ENCODE measurements around the gene ENPP1.
"Not testable (repeated sequence)": the region's sequence is repeated elsewhere in the genome, so short reads cannot be mapped to it uniquely, and the experiment has no call there.

Gene ENPP1

GRCh38 chr6:131831392-131831791 lies 23.6 kb downstream of the ENPP1 start:
- peak; percentile 59 for DNase-seq (ENCODE audit: low read depth)

GRCh38 chr6:131831886-131832285 lies 24.1 kb downstream of the ENPP1 start:
- no peak for DNase-seq (ENCODE audit: low read depth)

GRCh38 chr6:131832363-131832762 lies 24.5 kb downstream of the ENPP1 start:
- no peak for DNase-seq (ENCODE audit: low read depth)

- no peak for DNase-seq (ENCODE audit: low read depth)
Observed at GRCh38 chr6:131838051-131838450, 30.2 kb downstream of the ENPP1 start.

- no peak for DNase-seq (ENCODE audit: low read depth)
Observed at GRCh38 chr6:131839388-131839787, 31.6 kb downstream of the ENPP1 start.

- no peak for DNase-seq (ENCODE audit: low read depth)
Observed at GRCh38 chr6:131840441-131840840, 32.6 kb downstream of the ENPP1 start.

- DNase-seq (ENCODE audit: low read depth) = no peak
Observed at GRCh38 chr6:131840936-131841583, 33.2 kb downstream of the ENPP1 start.

GRCh38 chr6:131843768-131844167 lies 35.9 kb downstream of the ENPP1 start:
- no peak for DNase-seq (ENCODE audit: low read depth)

GRCh38 chr6:131844243-131844841 lies 36.5 kb downstream of the ENPP1 start:
- no peak for DNase-seq (ENCODE audit: low read depth)

- no peak for DNase-seq (ENCODE audit: low read depth)
Observed at GRCh38 chr6:131846023-131846663, 38.3 kb downstream of the ENPP1 start.

- DNase-seq (ENCODE audit: low read depth) = no peak
Observed at GRCh38 chr6:131846905-131847304, 39.1 kb downstream of the ENPP1 start.

- DNase-seq (ENCODE audit: low read depth) = no peak
Observed at GRCh38 chr6:131849799-131850198, 42.0 kb downstream of the ENPP1 start.

- no peak for DNase-seq (ENCODE audit: low read depth)
Observed at GRCh38 chr6:131851049-131851769, 43.4 kb downstream of the ENPP1 start.

- no peak for DNase-seq (ENCODE audit: low read depth)
Observed at GRCh38 chr6:131852200-131852599, 44.4 kb downstream of the ENPP1 start.

GRCh38 chr6:131854803-131855202 lies 47.0 kb downstream of the ENPP1 start:
- no peak for DNase-seq (ENCODE audit: low read depth)

- DNase-seq (ENCODE audit: low read depth) = no peak
Observed at GRCh38 chr6:131858765-131859415, 51.1 kb downstream of the ENPP1 start.

GRCh38 chr6:131859658-131860057 lies 51.8 kb downstream of the ENPP1 start:
- DNase-seq (ENCODE audit: low read depth) = not testable (repeated sequence)

GRCh38 chr6:131861381-131861780 lies 53.6 kb downstream of the ENPP1 start:
- DNase-seq (ENCODE audit: low read depth) = no peak

GRCh38 chr6:131862476-131862875 lies 54.7 kb downstream of the ENPP1 start:
- no peak for DNase-seq (ENCODE audit: low read depth)

- DNase-seq (ENCODE audit: low read depth) = no peak
Observed at GRCh38 chr6:131867744-131868143, 59.9 kb downstream of the ENPP1 start.

GRCh38 chr6:131868836-131869235 lies 61.0 kb downstream of the ENPP1 start:
- no peak for DNase-seq (ENCODE audit: low read depth)

GRCh38 chr6:131875647-131876046 lies 67.8 kb downstream of the ENPP1 start:
- DNase-seq (ENCODE audit: low read depth) = no peak
